ENCODE measurements around the gene ADD3.
A peak's percentile ranks its signal among the peaks of the same experiment; 100 is the strongest.

The ADD3 gene

GRCh38 chr10:110061687-110062086 is 53.9 kb downstream of the ADD3 start (continued):
- no peak for TF ChIP-seq ZNF280C (tag by site-specific recombination; IDR thresholded peaks at IDR 0.05)
- no peak for TF ChIP-seq ZNF174 (tag by site-specific recombination; IDR thresholded peaks at IDR 0.05)
- TF ChIP-seq ZNF585B (tag by site-specific recombination; IDR thresholded peaks at IDR 0.05), result no peak
- no peak for TF ChIP-seq ZFP37 (tag by site-specific recombination; IDR thresholded peaks at IDR 0.05)
- TF ChIP-seq ZNF26 (tag by site-specific recombination; IDR thresholded peaks at IDR 0.05), result no peak

- ChIA-PET CTCF (interaction anchor here (0.7 kb wide), 1 partner anchor 818 kb away, joined by 3 read pairs; no protein-coding TSS in a partner anchor), POLR2A (no interaction called here)
- no peak overlapping the region for H3K27ac ChIP-seq (ENCODE audit: extremely low read depth, low read depth, low read length)
- H3K4me3 ChIP-seq (ENCODE audit: low read depth, low read length), result no peak overlapping the region
- peaks cover 26% of the 10 kb centered on the region for H3K4me1 ChIP-seq (ENCODE audit: control insufficient read depth, insufficient read depth, low read length)
- H3K9me3 ChIP-seq (ENCODE audit: control insufficient read depth, insufficient read depth, low read depth, low read length), result no peaks in the 10 kb centered on the region
- no peaks in the 10 kb centered on the region for H3K36me3 ChIP-seq (ENCODE audit: control insufficient read depth in 2 of 2, insufficient read depth in 1 of 2, low read length in 2 of 2)
- TF ChIP-seq ZNF776 (tag by site-specific recombination; IDR thresholded peaks at IDR 0.05; ENCODE audit: borderline replicate concordance) (no peak), ZNF169 (tag by site-specific recombination; IDR thresholded peaks at IDR 0.05) (no peak), ZNF596 (tag by site-specific recombination; IDR thresholded peaks at IDR 0.05) (peak; percentile 78), YY2 (tag by site-specific recombination; IDR thresholded peaks at IDR 0.05) (no peak), KLF17 (tag by site-specific recombination; IDR thresholded peaks at IDR 0.05) (no peak), ZBTB10 (tag by site-specific recombination; IDR thresholded peaks at IDR 0.05) (no peak), PRDM2 (tag by site-specific recombination; IDR thresholded peaks at IDR 0.05; ENCODE audit: borderline replicate concordance) (no peak), PRDM10 (tag by site-specific recombination; IDR thresholded peaks at IDR 0.05) (no peak), TSHZ1 (tag by site-specific recombination; IDR thresholded peaks at IDR 0.05; ENCODE audit: borderline replicate concordance) (no peak)
Observed at GRCh38 chr10:110065269-110065668, 57.5 kb downstream of the ADD3 start.

Measured in HEK293 (cell line).